HepG2 (cell line): ENCODE measurements around the gene SETD1A. TPM values are rescaled to one million over a fixed set of nuclear protein-coding genes. Genes with fewer than 3 reads are reported as not detected.

Source experiments
- ATAD3A ChIP-seq: sonication (generic); formaldehyde crosslinking; IDR thresholded peaks from 2 replicates; pipeline ENCODE4 v1.4.0; 2020; ENCODE audit warnings: missing genetic modification reagents
- DMAP1 ChIP-seq: IDR thresholded peaks from 2 replicates; pipeline ENCODE4 v1.6.1; 2016
- HMG20A ChIP-seq: IDR thresholded peaks from 2 replicates; pipeline ENCODE4 v1.6.1; 2016; ENCODE audit warnings: borderline replicate concordance
- NFKBIZ ChIP-seq: IDR thresholded peaks from 2 replicates; pipeline ENCODE4 v1.6.1; 2018; ENCODE audit warnings: missing genetic modification reagents, missing compliant biosample characterization
- NR2C2 ChIP-seq: sonication (generic); formaldehyde crosslinking; IDR thresholded peaks from 2 replicates; pipeline ENCODE4 v1.4.0; 2020; ENCODE audit warnings: missing genetic modification reagents, mild to moderate bottlenecking, moderate library complexity, borderline replicate concordance
- PAWR ChIP-seq: sonication (generic); formaldehyde crosslinking; IDR thresholded peaks from 2 replicates; pipeline ENCODE4 v1.4.0; 2020; ENCODE audit warnings: missing genetic modification reagents, mild to moderate bottlenecking, borderline replicate concordance
- PHF20 ChIP-seq: sonication (generic); formaldehyde crosslinking; IDR thresholded peaks from 2 replicates; pipeline ENCODE4 v1.5.0; 2020; ENCODE audit warnings: mild to moderate bottlenecking, missing genetic modification reagents
- RARG ChIP-seq: sonication (generic); formaldehyde crosslinking; IDR thresholded peaks from 2 replicates; pipeline ENCODE4 v1.4.0; 2020; ENCODE audit warnings: low read depth, mild to moderate bottlenecking, missing genetic modification reagents
- RXRB ChIP-seq: IDR thresholded peaks from 2 replicates; pipeline ENCODE4 v1.6.1; 2016; ENCODE audit warnings: borderline replicate concordance, missing genetic modification reagents, missing compliant biosample characterization
- SOX13 ChIP-seq, 3 experiments: fragments of 450-650 bp in 1 of 3; sonication (generic) in 1 of 3; formaldehyde crosslinking in 1 of 3; IDR thresholded peaks in 2 of 3; conservative IDR thresholded peaks in 1 of 3; 2 replicates each; pipeline versions ENCODE4 v1.5.0 to v1.6.1; 2016 to 2020; ENCODE audit warnings: antibody characterized with exemption in 1 of 3, mild to moderate bottlenecking in 1 of 3, missing compliant biosample characterization in 1 of 3, missing genetic modification reagents in 1 of 3, moderate library complexity in 1 of 3
- ZBTB38 ChIP-seq: sonication (generic); formaldehyde crosslinking; IDR thresholded peaks from 2 replicates; pipeline ENCODE4 v1.5.1; 2020; ENCODE audit warnings: mild to moderate bottlenecking, missing genetic modification reagents
- ZFP41 ChIP-seq: sonication (generic); formaldehyde crosslinking; IDR thresholded peaks from 2 replicates; pipeline ENCODE4 v1.4.0; 2020; ENCODE audit warnings: mild to moderate bottlenecking, missing genetic modification reagents, borderline replicate concordance
- ZNF138 ChIP-seq: sonication (generic); formaldehyde crosslinking; IDR thresholded peaks from 2 replicates; pipeline ENCODE4 v1.5.0; 2020; ENCODE audit warnings: mild to moderate bottlenecking, low read depth, missing genetic modification reagents
- ZNF460 ChIP-seq: sonication (generic); formaldehyde crosslinking; IDR thresholded peaks from 2 replicates; pipeline ENCODE4 v1.5.1; 2020; ENCODE audit warnings: missing genetic modification reagents, mild to moderate bottlenecking, borderline replicate concordance
- ZNF546 ChIP-seq: sonication (generic); formaldehyde crosslinking; conservative IDR thresholded peaks from 2 replicates; pipeline ENCODE4 v1.8.1; 2023; ENCODE audit warnings: mild to moderate bottlenecking, missing genetic modification reagents
- ZNF589 ChIP-seq: sonication (generic); formaldehyde crosslinking; conservative IDR thresholded peaks from 2 replicates; pipeline ENCODE4 v1.8.0; 2022; ENCODE audit warnings: mild to moderate bottlenecking, moderate library complexity, missing genetic modification reagents
- ZNF629 ChIP-seq: sonication (generic); formaldehyde crosslinking; conservative IDR thresholded peaks from 2 replicates; pipeline ENCODE4 v1.5.0; 2020; ENCODE audit warnings: missing genetic modification reagents
- ZNF713 ChIP-seq: sonication (generic); formaldehyde crosslinking; IDR thresholded peaks from 2 replicates; pipeline ENCODE4 v1.4.0; 2020; ENCODE audit warnings: mild to moderate bottlenecking, missing genetic modification reagents
- polyA plus RNA-seq, 8 experiments: library from polyadenylated mRNA; depleted of rRNA in 3 of 8; stranded (reverse) in 7 of 8; unstranded in 1 of 8; fragments of >200 nt; fragmentation: Illumina TruSeq in 4 of 8; extraction: Trizol in 4 of 8; gene quantifications; 2 replicates each; pipeline versions ENCODE4 v1.2.1 to v1.2.3, GENCODE V29; 2011 to 2016; ENCODE audit warnings: low read depth in 4 of 8, missing spikeins in 1 of 8, mixed read lengths in 1 of 8; ENCODE audit not compliant: insufficient read depth in 1 of 8
- total RNA-seq, 5 experiments: library from RNA; depleted of rRNA; stranded (reverse); fragments of >200 nt; fragmentation: Illumina TruSeq; extraction: Trizol; gene quantifications; 2 replicates each; pipeline ENCODE4 v1.2.3, GENCODE V29; 2016; ENCODE audit warnings: low read depth in 1 of 5
- TF ChIP-seq, protein P1 (sequence below): sonication (generic); formaldehyde crosslinking; IDR thresholded peaks from 2 replicates; pipeline ENCODE4 v1.4.0; 2020; ENCODE audit warnings: missing genetic modification reagents
- TF ChIP-seq, protein P2 (sequence below): sonication (generic); formaldehyde crosslinking; IDR thresholded peaks from 2 replicates; pipeline ENCODE4 v1.8.0; 2022; ENCODE audit warnings: missing genetic modification reagents, mild to moderate bottlenecking, moderate library complexity, borderline replicate concordance
- TF ChIP-seq, protein P3 (sequence below): sonication (generic); formaldehyde crosslinking; IDR thresholded peaks from 2 replicates; pipeline ENCODE4 v1.4.0; 2020; ENCODE audit warnings: missing genetic modification reagents, mild to moderate bottlenecking, borderline replicate concordance

Gene SETD1A
- total and polyA plus RNA-seq, 2 of the 13 experiments (the other 11 are each of a cell fraction or from before 2014, with no cell fraction given), result 3.8 to 5.6 TPM

GRCh38 chr16:31032736-31033708, 75.5 kb downstream of the SETD1A start, which contains the start of gene STX4 (continued):
- TF ChIP-seq PAWR, result no peak
- peak; percentile 88 for TF ChIP-seq DMAP1
- no peak for TF ChIP-seq ZNF629
- TF ChIP-seq SOX13 (IDR thresholded peaks at IDR 0.05), result no peak
- no peak for TF ChIP-seq SOX13 (CRISPR knock-in tag; conservative IDR thresholded peaks at IDR 0.05 in 1 of 2, IDR thresholded peaks at IDR 0.05 in 1 of 2)
- TF ChIP-seq ZFP41 (CRISPR knock-in tag), result peak; percentile 48; the same call in 1 of the 2 replicates
- TF ChIP-seq NR2C2 (CRISPR knock-in tag), result peak; percentile 87
- TF ChIP-seq, protein P1, sequence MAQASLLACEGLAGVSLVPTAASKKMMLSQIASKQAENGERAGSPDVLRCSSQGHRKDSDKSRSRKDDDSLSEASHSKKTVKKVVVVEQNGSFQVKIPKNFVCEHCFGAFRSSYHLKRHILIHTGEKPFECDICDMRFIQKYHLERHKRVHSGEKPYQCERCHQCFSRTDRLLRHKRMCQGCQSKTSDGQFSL (CRISPR knock-in tag), result 0 out of 2 replicates have a peak, but pooled peaks have one; percentile 58
- peak; percentile 28; the same call in 1 of the 2 replicates for TF ChIP-seq ZNF546 (CRISPR knock-in tag)
- TF ChIP-seq ZNF589 (CRISPR knock-in tag), result no peak; the same call in none of the 2 replicates
- no peak; the same call in 1 of the 2 replicates for TF ChIP-seq ZNF460 (CRISPR knock-in tag)
- no peak for TF ChIP-seq ATAD3A (CRISPR knock-in tag)
- peak; percentile 82; the same call in 1 of the 2 replicates for TF ChIP-seq NFKBIZ (CRISPR knock-in tag)
- peak; percentile 80 for TF ChIP-seq PHF20 (CRISPR knock-in tag)
- TF ChIP-seq ZNF713, result peak; percentile 18; the same call in 1 of the 2 replicates
- peak; percentile 78 for TF ChIP-seq ZBTB38 (CRISPR knock-in tag)
- TF ChIP-seq, protein P2, sequence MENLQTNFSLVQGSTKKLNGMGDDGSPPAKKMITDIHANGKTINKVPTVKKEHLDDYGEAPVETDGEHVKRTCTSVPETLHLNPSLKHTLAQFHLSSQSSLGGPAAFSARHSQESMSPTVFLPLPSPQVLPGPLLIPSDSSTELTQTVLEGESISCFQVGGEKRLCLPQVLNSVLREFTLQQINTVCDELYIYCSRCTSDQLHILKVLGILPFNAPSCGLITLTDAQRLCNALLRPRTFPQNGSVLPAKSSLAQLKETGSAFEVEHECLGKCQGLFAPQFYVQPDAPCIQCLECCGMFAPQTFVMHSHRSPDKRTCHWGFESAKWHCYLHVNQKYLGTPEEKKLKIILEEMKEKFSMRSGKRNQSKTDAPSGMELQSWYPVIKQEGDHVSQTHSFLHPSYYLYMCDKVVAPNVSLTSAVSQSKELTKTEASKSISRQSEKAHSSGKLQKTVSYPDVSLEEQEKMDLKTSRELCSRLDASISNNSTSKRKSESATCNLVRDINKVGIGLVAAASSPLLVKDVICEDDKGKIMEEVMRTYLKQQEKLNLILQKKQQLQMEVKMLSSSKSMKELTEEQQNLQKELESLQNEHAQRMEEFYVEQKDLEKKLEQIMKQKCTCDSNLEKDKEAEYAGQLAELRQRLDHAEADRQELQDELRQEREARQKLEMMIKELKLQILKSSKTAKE, result no peak; the same call in 1 of the 2 replicates
- peak; percentile 65; the same call in 1 of the 2 replicates for TF ChIP-seq RXRB (CRISPR knock-in tag)
- 0 out of 2 replicates have a peak, but pooled peaks have one; percentile 28 for TF ChIP-seq HMG20A (CRISPR knock-in tag)
- TF ChIP-seq ZNF138 (CRISPR knock-in tag), result no peak; the same call in 1 of the 2 replicates
- TF ChIP-seq, protein P3, sequence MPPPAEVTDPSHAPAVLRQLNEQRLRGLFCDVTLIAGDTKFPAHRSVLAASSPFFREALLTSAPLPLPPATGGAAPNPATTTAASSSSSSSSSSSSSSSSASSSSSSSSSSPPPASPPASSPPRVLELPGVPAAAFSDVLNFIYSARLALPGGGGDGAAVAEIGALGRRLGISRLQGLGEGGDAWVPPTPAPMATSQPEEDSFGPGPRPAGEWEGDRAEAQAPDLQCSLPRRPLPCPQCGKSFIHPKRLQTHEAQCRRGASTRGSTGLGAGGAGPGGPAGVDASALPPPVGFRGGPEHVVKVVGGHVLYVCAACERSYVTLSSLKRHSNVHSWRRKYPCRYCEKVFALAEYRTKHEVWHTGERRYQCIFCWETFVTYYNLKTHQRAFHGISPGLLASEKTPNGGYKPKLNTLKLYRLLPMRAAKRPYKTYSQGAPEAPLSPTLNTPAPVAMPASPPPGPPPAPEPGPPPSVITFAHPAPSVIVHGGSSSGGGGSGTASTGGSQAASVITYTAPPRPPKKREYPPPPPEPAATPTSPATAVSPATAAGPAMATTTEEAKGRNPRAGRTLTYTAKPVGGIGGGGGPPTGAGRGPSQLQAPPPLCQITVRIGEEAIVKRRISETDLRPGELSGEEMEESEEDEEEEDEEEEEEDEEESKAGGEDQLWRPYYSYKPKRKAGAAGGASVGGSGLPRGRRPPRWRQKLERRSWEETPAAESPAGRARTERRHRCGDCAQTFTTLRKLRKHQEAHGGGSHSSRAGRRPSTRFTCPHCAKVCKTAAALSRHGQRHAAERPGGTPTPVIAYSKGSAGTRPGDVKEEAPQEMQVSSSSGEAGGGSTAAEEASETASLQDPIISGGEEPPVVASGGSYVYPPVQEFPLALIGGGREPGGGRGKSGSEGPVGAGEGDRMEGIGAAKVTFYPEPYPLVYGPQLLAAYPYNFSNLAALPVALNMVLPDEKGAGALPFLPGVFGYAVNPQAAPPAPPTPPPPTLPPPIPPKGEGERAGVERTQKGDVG (CRISPR knock-in tag), result peak; percentile 70; the same call in 1 of the 2 replicates
- TF ChIP-seq RARG (CRISPR knock-in tag), result no peak
